Neural cell (in vitro differentiated cells): ENCODE data around the gene LAGE3. TPM values are rescaled to one million over a fixed set of nuclear protein-coding genes. Genes with fewer than 3 reads are reported as not detected.
A peak's percentile ranks its signal among the peaks of the same experiment; 100 is the strongest.

Source experiments
- H2AFZ ChIP-seq: fragments of 200-600, 300-800 bp; sonication (generic), shearing (Covaris generic); 2 replicates; pipeline ENCODE4 v1.6.0; 2014; ENCODE audit warnings: low read depth, mild to moderate bottlenecking, antibody characterized with exemption, low read length, moderate library complexity
- H3F3A ChIP-seq: fragments of 200-600 bp; shearing (Covaris generic); 2 replicates; pipeline ENCODE4 v1.6.1; 2016; ENCODE audit warnings: mild to moderate bottlenecking, moderate library complexity, mixed read lengths, antibody characterized with exemption, low read length; ENCODE audit not compliant: insufficient read depth, poor library complexity, severe bottlenecking
- H3K27ac ChIP-seq: fragments of 200-600, 300-800 bp; sonication (generic), shearing (Covaris generic); 2 replicates; pipeline ENCODE4 v1.5.1; 2014; ENCODE audit warnings: mild to moderate bottlenecking, low read length, moderate library complexity
- H3K27me3 ChIP-seq: fragments of 300-800, 200-600 bp; sonication (generic), shearing (Covaris generic); 2 replicates; pipeline ENCODE4 v1.6.0; 2014; ENCODE audit warnings: mild to moderate bottlenecking, low read depth, low read length, moderate library complexity; ENCODE audit not compliant: insufficient read depth
- H3K36me3 ChIP-seq: fragments of 300-800, 200-600 bp; sonication (generic), shearing (Covaris generic); 2 replicates; pipeline ENCODE4 v1.5.1; 2014; ENCODE audit warnings: mild to moderate bottlenecking, antibody characterized with exemption, low read length, moderate library complexity; ENCODE audit not compliant: insufficient read depth
- H3K4me2 ChIP-seq: fragments of 300-800, 200-600 bp; sonication (generic), shearing (Covaris generic); 2 replicates; pipeline ENCODE4 v1.6.0; 2014; ENCODE audit warnings: mild to moderate bottlenecking, low read length
- H3K4me3 ChIP-seq: fragments of 300-800, 200-600 bp; sonication (generic), shearing (Covaris generic); 2 replicates; pipeline ENCODE4 v1.5.1; 2014; ENCODE audit warnings: mild to moderate bottlenecking, low read length, moderate library complexity
- H3K79me2 ChIP-seq: fragments of 200-600 bp; shearing (Covaris generic); replicated peaks from 2 replicates; pipeline ENCODE4 v1.6.0; 2014; ENCODE audit warnings: mild to moderate bottlenecking, low read length, moderate library complexity; ENCODE audit not compliant: insufficient read depth
- H3K9ac ChIP-seq: fragments of 300-800, 200-600 bp; sonication (generic), shearing (Covaris generic); 2 replicates; pipeline ENCODE4 v1.6.1; 2016; ENCODE audit warnings: mild to moderate bottlenecking, low read length, mixed read lengths
- H3K9me2 ChIP-seq: fragments of 200-600 bp; shearing (Covaris generic); 2 replicates; pipeline ENCODE4 v1.6.1; 2016; ENCODE audit warnings: mild to moderate bottlenecking, low read length, mixed read lengths; ENCODE audit not compliant: insufficient read depth
- H3K9me3 ChIP-seq: fragments of 200-600, 300-800 bp; sonication (generic), shearing (Covaris generic); 2 replicates; pipeline ENCODE4 v1.6.1; 2016; ENCODE audit warnings: mild to moderate bottlenecking, mixed run types, low read length, moderate library complexity, mixed read lengths
- H4K20me1 ChIP-seq: fragments of 200-600 bp; shearing (Covaris generic); 2 replicates; pipeline ENCODE4 v1.6.1; 2016; ENCODE audit warnings: mild to moderate bottlenecking, mixed run types; ENCODE audit not compliant: insufficient read depth
- EP300 ChIP-seq: fragments of 450-650 bp; conservative IDR thresholded peaks from 2 replicates; pipeline ENCODE4 v1.6.1; 2014; ENCODE audit warnings: antibody characterized with exemption, mild to moderate bottlenecking, moderate library complexity; ENCODE audit not compliant: poor library complexity, severe bottlenecking
- EZH2 ChIP-seq: fragments of 200-600, 300-800 bp; shearing (Covaris generic), sonication (generic); IDR thresholded peaks from 2 replicates; pipeline ENCODE4 v1.6.1; 2014; ENCODE audit warnings: antibody characterized with exemption, low read length, borderline replicate concordance, mild to moderate bottlenecking; ENCODE audit not compliant: insufficient read depth, poor library complexity, severe bottlenecking
- MXI1 ChIP-seq: fragments of 450-650 bp; conservative IDR thresholded peaks from 2 replicates; pipeline ENCODE4 v1.6.1; 2014; ENCODE audit warnings: antibody characterized with exemption, mild to moderate bottlenecking; ENCODE audit not compliant: poor library complexity, severe bottlenecking
- POLR2AphosphoS5 ChIP-seq: IDR thresholded peaks from 2 replicates; pipeline ENCODE4 v1.6.1; 2012
- RAD21 ChIP-seq: fragments of 450-650 bp; conservative IDR thresholded peaks from 2 replicates; pipeline ENCODE4 v1.6.1; 2014; ENCODE audit warnings: antibody characterized with exemption, mild to moderate bottlenecking, moderate library complexity
- REST ChIP-seq: IDR thresholded peaks from 2 replicates; pipeline ENCODE4 v1.6.1; 2012; ENCODE audit warnings: borderline replicate concordance
- SMC3 ChIP-seq: fragments of 450-650 bp; conservative IDR thresholded peaks from 2 replicates; pipeline ENCODE4 v1.6.1; 2014; ENCODE audit warnings: antibody characterized with exemption, mild to moderate bottlenecking, moderate library complexity; ENCODE audit not compliant: poor library complexity
- TAF1 ChIP-seq: IDR thresholded peaks from 2 replicates; pipeline ENCODE4 v1.6.1; 2012; ENCODE audit warnings: low read depth
- polyA plus RNA-seq: library from polyadenylated mRNA; depleted of rRNA; stranded (reverse); fragments of >200 nt; gene quantifications from 2 replicates; pipeline ENCODE4 v1.2.3, GENCODE V29; 2014
- TF ChIP-seq, protein P1 (sequence below): fragments of 450-650 bp; IDR thresholded peaks from 2 replicates; pipeline ENCODE4 v1.5.1; 2014; ENCODE audit warnings: antibody characterized with exemption, mild to moderate bottlenecking, moderate library complexity; ENCODE audit not compliant: poor library complexity, severe bottlenecking

Gene LAGE3
- polyA plus RNA-seq, 1 donor from 2014 or later, result 37.3 TPM

DNA sequence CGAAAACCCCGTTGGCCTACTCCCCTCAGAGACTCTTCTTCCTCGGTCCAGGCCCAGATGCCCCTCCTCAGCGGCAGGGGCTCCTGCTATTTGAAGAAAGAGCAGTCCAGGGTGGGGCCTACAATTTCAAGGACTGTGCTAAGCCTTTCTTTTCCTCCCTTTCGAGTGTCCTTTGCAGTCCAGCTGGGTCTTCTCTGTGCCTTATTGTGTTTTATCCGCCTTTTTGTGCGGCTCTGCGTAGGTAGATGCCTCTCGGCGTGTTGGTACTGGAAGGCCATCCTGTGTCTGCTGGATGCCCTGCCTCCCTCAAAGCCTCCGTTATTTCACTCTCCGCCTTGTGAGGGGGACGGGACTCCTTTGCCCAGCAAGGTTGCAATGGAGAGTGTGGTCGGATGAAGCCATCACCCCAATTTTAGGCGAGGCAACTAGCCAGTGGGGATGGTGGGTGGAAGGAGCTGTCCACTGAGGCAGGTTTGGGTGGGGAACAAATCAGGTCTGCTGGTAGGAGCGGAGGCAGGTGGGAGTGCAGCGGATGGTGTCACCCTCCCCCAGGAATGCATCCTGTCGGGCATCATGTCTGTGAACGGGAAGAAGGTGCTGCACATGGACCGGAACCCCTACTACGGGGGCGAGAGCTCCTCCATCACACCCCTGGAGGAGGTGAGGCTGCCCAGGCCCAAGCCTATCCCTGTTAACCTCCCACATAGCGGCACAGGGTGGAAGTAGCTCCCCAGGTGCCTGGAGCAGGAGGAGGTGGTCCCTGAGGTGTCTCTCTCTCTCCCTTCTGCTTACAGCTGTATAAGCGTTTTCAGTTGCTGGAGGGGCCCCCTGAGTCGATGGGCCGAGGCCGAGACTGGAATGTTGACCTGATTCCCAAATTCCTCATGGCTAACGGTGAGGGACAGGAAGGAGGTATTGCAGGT lies 40.8 kb downstream of the LAGE3 start:
- H2AFZ ChIP-seq, result no peak overlapping the region
- H3K79me2 ChIP-seq, result peaks cover 20% of the 10 kb centered on the region
- no peaks in the 10 kb centered on the region for H3K36me3 ChIP-seq
- H3K9ac ChIP-seq, result peak overlapping the region; percentile 87
- peak overlapping the region; percentile 81 for H3K27ac ChIP-seq
- no peaks in the 10 kb centered on the region for H3F3A ChIP-seq
- H3K9me2 ChIP-seq, result no peaks in the 10 kb centered on the region
- H3K27me3 ChIP-seq, result no peaks in the 10 kb centered on the region
- no peaks in the 10 kb centered on the region for H3K9me3 ChIP-seq
- H3K4me2 ChIP-seq, result peak overlapping the region; percentile 68
- TF ChIP-seq EZH2, result no peak
- TF ChIP-seq TAF1, result no peak
- TF ChIP-seq REST, result no peak
- TF ChIP-seq MXI1, result no peak
- TF ChIP-seq EP300, result no peak
- TF ChIP-seq POLR2AphosphoS5, result no peak
- TF ChIP-seq, protein P1, sequence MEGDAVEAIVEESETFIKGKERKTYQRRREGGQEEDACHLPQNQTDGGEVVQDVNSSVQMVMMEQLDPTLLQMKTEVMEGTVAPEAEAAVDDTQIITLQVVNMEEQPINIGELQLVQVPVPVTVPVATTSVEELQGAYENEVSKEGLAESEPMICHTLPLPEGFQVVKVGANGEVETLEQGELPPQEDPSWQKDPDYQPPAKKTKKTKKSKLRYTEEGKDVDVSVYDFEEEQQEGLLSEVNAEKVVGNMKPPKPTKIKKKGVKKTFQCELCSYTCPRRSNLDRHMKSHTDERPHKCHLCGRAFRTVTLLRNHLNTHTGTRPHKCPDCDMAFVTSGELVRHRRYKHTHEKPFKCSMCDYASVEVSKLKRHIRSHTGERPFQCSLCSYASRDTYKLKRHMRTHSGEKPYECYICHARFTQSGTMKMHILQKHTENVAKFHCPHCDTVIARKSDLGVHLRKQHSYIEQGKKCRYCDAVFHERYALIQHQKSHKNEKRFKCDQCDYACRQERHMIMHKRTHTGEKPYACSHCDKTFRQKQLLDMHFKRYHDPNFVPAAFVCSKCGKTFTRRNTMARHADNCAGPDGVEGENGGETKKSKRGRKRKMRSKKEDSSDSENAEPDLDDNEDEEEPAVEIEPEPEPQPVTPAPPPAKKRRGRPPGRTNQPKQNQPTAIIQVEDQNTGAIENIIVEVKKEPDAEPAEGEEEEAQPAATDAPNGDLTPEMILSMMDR, result no peak
- TF ChIP-seq RAD21, result no peak
- no peak for TF ChIP-seq SMC3
- H3K4me3 ChIP-seq, result peak overlapping the region; percentile 80
- H4K20me1 ChIP-seq, result no peaks in the 10 kb centered on the region

GRCh38 chrX:154436983-154437752 lies 41.9 kb downstream of the LAGE3 start, which contains the start of gene GDI1:
Gene GDI1, plus strand, starts transcription at chrX:154437154. Its CDS starts 101 bp downstream, at chrX:154437255.
- H3K27me3 ChIP-seq, result no peaks in the 10 kb centered on the region

More at GRCh38 chrX:154436983-154437752, 41.9 kb downstream of the LAGE3 start, which contains the start of gene GDI1:
- H3K4me2 ChIP-seq, result peak within 1 kb of the TSS; percentile 68
- TF ChIP-seq RAD21 (no peak), TAF1 (peak; percentile 92), EP300 (peak; percentile 8), SMC3 (no peak), POLR2AphosphoS5 (peak; percentile 94), MXI1 (peak; percentile 9), EZH2 (no peak), REST (peak; percentile 96)
- TF ChIP-seq, protein P1, result no peak
- peak within 1 kb of the TSS; percentile 80 for H3K4me3 ChIP-seq
- H3K79me2 ChIP-seq, result peaks cover 20% of the 10 kb centered on the region
- H3K36me3 ChIP-seq, result no peaks in the 10 kb centered on the region
- no peaks in the 10 kb centered on the region for H3K9me2 ChIP-seq
- H4K20me1 ChIP-seq, result no peaks in the 10 kb centered on the region
- H3K9ac ChIP-seq, result peak within 1 kb of the TSS; percentile 87
- no peak within 1 kb of the TSS for H2AFZ ChIP-seq
- no peaks in the 10 kb centered on the region for H3F3A ChIP-seq
- H3K27ac ChIP-seq, result peak within 1 kb of the TSS; percentile 85
- no peaks in the 10 kb centered on the region for H3K9me3 ChIP-seq
